ENCODE results near the gene GRIK2. TPM values are rescaled to one million over a fixed set of nuclear protein-coding genes. Genes with fewer than 3 reads are reported as not detected.

Gene GRIK2
- total and polyA plus RNA-seq, 7 donors = 0.03 to 2.9 (median 0.53) TPM; not detected in 1

DNA sequence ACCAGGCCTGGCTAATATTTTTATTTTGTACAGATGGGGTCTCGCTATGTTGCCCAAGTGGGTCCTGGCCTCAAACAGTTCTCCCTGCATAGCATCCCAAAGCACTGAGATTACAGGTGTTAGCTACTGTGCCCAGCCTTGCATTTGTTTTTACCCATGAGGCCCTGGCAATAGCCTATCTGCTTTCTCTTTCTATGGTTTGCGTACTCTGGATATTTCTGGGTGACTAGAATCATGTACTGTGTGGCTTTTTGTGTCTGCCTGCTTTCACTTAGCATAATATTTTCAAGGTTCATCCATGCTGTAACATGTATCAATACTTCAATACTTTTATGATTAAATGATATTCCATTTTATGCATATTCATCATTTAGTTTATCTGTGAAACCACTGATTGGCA lies 451.7 kb downstream of the GRIK2 start:
- no peaks in the 10 kb centered on the region for H3K9me3 ChIP-seq
- DNase-seq (no peak), ATAC-seq (no peak)
- no peaks in the 10 kb centered on the region for H3K4me1 ChIP-seq
- no peaks in the 10 kb centered on the region for H3K36me3 ChIP-seq (ENCODE audit: insufficient read depth in 1 of 2, low read depth in 1 of 2)
- TF ChIP-seq, protein P1, sequence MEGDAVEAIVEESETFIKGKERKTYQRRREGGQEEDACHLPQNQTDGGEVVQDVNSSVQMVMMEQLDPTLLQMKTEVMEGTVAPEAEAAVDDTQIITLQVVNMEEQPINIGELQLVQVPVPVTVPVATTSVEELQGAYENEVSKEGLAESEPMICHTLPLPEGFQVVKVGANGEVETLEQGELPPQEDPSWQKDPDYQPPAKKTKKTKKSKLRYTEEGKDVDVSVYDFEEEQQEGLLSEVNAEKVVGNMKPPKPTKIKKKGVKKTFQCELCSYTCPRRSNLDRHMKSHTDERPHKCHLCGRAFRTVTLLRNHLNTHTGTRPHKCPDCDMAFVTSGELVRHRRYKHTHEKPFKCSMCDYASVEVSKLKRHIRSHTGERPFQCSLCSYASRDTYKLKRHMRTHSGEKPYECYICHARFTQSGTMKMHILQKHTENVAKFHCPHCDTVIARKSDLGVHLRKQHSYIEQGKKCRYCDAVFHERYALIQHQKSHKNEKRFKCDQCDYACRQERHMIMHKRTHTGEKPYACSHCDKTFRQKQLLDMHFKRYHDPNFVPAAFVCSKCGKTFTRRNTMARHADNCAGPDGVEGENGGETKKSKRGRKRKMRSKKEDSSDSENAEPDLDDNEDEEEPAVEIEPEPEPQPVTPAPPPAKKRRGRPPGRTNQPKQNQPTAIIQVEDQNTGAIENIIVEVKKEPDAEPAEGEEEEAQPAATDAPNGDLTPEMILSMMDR (IDR thresholded peaks at IDR 0.05) = no peak
- H3K4me3 ChIP-seq = no peak overlapping the region
- no peaks in the 10 kb centered on the region for H3K27me3 ChIP-seq (ENCODE audit: insufficient read depth in 3 of 3, low read length in 2 of 3)
- intact Hi-C loops (cut with DNase I) = no loop called here
- H3K27ac ChIP-seq = no peak overlapping the region
- 0 to 42% (median 0%) methylated on average over 2 of the region's 2 CpGs for WGBS, 3 donors

DNA sequence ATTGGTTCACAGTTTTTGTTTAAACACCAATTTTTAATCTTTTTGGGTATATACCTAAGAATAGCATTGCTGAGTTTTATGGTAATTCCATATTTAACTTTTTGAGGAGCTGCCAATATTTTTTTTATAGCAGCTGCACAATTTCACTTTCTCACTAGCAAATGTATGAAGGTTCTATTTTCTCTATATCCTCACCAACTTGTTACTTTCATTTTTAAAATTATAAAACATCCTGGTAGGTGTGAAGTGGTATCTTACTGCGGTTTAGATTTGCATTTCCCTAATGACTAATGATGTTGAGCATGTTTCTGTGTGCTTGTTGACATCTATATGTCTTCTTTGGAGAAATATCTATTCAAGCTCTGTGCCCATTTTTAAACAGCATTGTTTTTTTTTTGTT lies 452.1 kb downstream of the GRIK2 start:
- no peak for DNase-seq
- ATAC-seq = no peak
- Histone ChIP-seq H3K27me3 (ENCODE audit: insufficient read depth in 3 of 3, low read length in 2 of 3) (no peaks in the 10 kb centered on the region), H3K4me3 (no peak overlapping the region), H3K9me3 (no peaks in the 10 kb centered on the region), H3K27ac (no peak overlapping the region), H3K4me1 (no peaks in the 10 kb centered on the region), H3K36me3 (ENCODE audit: insufficient read depth in 1 of 2, low read depth in 1 of 2) (no peaks in the 10 kb centered on the region)
- intact Hi-C loops (cut with DNase I) = no loop called here
- TF ChIP-seq, protein P1 (IDR thresholded peaks at IDR 0.05) = no peak
- WGBS, 3 donors = 74 to 84% (median 77%) methylated on average over 1 of the region's 1 CpG

DNA sequence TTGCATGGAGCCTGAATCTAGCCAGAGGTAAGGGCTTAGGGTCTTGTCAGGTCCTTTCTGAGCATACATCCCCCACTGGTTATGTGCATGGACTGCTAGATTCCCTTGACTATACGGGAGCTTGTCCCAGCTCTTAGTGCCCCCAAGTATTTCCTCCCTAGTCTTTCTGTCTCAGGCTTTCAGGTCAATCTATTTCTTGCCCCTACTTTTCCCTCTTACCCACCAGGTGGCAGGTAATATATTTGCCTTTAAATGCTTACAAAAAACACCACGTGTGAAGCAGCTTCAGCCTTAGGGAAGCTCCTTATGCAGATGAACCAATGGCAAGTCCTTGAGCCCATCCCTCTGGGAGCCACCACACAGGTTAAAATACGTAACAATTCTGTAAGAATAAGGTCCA lies 454.2 kb downstream of the GRIK2 start:
- intact Hi-C loops (cut with DNase I) = no loop called here
- 30 to 32% (median 31%) methylated on average over 3 of the region's 3 CpGs for WGBS, 3 donors
- no peaks in the 10 kb centered on the region for H3K9me3 ChIP-seq

DNA sequence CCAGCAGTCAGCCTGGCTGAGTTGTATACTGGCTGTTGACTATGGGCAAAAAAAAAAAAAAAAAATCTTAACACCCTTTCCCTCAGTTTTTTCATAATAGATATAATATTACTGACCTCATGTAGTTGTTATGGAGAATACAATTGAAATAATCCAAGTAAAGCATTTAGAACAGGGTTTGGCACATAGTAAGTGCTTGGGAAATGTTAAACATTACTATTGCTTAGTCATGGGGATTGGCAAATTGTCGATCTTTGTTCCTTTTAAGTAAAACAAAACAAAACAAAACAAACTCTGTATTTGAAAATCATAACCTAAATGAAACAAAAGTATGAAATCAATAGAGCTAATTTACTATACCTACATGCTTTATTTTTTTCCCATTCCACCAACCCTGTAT lies 458.4 kb downstream of the GRIK2 start:
- TF ChIP-seq, protein P1 (IDR thresholded peaks at IDR 0.05) = no peak
- Histone ChIP-seq H3K27ac (no peak overlapping the region), H3K9me3 (no peaks in the 10 kb centered on the region), H3K4me3 (no peak overlapping the region), H3K4me1 (no peaks in the 10 kb centered on the region), H3K27me3 (ENCODE audit: insufficient read depth in 3 of 3, low read length in 2 of 3) (no peaks in the 10 kb centered on the region), H3K36me3 (ENCODE audit: insufficient read depth in 1 of 2, low read depth in 1 of 2) (no peaks in the 10 kb centered on the region)
- WGBS, 3 donors = 34 to 63% (median 41%) methylated on average over 1 of the region's 1 CpG
- intact Hi-C loops (cut with DNase I) = no loop called here
- ATAC-seq = no peak
- DNase-seq = no peak

More for the DNA sequence above, 454.2 kb downstream of the GRIK2 start:
- Histone ChIP-seq H3K27ac (no peak overlapping the region), H3K4me1 (no peaks in the 10 kb centered on the region), H3K36me3 (ENCODE audit: insufficient read depth in 1 of 2, low read depth in 1 of 2) (no peaks in the 10 kb centered on the region), H3K27me3 (ENCODE audit: insufficient read depth in 3 of 3, low read length in 2 of 3) (no peaks in the 10 kb centered on the region), H3K4me3 (no peak overlapping the region)
- TF ChIP-seq, protein P1 (IDR thresholded peaks at IDR 0.05) = no peak
- DNase-seq (no peak), ATAC-seq (no peak)

Data from psoas muscle (tissue), 8 donors.